Measurements from ENCODE around the gene AHNAK2.
"Not testable (repeated sequence)": the region's sequence is repeated elsewhere in the genome, so short reads cannot be mapped to it uniquely, and the experiment has no call there.

Gene AHNAK2

DNA sequence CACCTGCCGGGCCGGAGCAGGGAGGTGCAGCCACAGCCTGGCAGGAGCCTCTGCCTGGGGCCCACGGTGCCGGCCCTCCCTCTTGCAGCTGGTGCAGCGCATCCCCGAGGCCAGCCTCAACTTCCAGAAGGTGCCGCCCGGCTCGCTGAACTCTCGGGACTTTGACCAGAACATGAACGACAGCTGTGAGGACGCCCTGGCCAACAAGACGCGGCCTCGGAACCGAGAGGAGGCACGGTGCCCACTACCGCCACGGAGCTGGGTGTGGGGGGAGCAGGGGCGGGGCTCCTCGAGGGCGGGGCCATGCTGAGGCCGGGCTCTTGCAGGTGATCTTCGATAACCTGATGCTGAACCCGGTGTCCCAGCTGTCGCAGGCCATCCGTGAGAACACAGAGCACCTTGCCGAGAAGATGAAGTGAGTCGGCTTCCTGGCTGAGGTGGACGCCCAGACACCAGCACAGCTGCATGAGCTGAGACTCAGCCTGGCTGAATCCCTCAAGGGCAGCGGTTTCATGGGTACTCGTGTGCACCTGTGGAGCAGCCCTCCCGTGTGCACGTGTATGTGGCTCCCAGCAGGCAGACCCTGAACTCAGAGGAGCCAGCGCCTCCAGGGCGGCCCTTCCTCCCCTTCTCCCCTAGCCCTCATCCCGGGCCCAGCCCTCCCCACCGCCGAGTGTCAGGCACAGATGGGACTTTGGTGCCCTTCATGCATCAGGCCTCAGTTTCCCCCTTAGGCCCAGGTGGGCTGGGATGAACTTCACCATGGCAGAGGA lies 84.6 kb downstream of the AHNAK2 start:
- DNase-seq (ENCODE audit: low read depth): peak; percentile 2
- TF ChIP-seq, protein P1, sequence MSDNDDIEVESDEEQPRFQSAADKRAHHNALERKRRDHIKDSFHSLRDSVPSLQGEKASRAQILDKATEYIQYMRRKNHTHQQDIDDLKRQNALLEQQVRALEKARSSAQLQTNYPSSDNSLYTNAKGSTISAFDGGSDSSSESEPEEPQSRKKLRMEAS (IDR thresholded peaks at IDR 0.05; ENCODE audit: low read depth, low read length): no peak
- TF ChIP-seq MYC (IDR thresholded peaks at IDR 0.05; ENCODE audit: low read depth, low read length): no peak
- TF ChIP-seq, protein P2, sequence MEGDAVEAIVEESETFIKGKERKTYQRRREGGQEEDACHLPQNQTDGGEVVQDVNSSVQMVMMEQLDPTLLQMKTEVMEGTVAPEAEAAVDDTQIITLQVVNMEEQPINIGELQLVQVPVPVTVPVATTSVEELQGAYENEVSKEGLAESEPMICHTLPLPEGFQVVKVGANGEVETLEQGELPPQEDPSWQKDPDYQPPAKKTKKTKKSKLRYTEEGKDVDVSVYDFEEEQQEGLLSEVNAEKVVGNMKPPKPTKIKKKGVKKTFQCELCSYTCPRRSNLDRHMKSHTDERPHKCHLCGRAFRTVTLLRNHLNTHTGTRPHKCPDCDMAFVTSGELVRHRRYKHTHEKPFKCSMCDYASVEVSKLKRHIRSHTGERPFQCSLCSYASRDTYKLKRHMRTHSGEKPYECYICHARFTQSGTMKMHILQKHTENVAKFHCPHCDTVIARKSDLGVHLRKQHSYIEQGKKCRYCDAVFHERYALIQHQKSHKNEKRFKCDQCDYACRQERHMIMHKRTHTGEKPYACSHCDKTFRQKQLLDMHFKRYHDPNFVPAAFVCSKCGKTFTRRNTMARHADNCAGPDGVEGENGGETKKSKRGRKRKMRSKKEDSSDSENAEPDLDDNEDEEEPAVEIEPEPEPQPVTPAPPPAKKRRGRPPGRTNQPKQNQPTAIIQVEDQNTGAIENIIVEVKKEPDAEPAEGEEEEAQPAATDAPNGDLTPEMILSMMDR (IDR thresholded peaks at IDR 0.05; ENCODE audit: low read depth, low read length): no peak
- TF ChIP-seq POLR2A (IDR thresholded peaks at IDR 0.05; ENCODE audit: extremely low read depth, insufficient read length): no peak
- no peak overlapping the region for H3K4me3 ChIP-seq (ENCODE audit: low read depth, low read length)

DNA sequence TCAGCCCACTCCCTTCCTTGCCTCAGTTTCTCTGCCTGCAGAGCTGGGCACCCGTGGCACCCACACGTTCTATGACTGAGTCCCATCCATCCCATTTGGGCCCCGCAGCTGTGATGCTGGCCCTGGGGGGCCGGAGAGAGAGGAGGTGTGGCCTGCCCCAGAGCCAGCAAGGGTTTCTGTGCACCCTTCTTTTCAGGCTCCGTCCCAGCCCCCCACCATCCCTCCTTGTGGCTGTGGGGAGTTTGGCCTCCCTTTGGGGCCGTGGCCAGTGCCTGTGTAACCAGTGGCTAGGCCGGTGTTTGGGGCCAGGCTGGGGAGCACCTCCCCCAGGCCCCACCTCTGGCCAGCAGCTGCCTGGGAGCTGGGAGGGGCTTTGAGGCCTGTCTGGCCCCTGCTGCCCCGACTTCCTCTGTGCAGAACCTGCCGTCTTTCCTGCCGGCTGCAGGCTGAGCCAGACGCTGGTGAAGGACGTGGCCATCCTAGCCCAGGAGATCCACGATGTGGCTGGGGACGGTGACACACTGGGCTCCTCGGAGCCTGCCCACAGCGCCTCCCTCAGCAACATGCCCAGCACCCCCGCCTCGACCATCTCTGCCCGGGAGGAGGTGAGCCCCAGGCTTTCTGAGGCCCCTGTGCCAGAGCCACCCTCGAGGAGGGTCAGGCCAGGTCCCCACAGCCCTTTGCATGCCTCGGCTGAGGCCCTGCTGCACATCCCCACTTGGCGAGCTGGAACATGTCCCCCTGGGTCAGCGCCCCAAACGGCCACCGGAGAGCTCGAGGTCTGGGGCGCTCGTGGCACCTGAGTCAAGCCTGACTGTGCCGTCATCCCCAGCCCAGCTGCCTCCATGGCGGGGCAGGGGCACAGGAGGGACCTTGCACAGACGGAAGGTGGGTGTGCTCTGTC lies 85.4 kb downstream of the AHNAK2 start:
- no peak overlapping the region for H3K4me3 ChIP-seq (ENCODE audit: low read depth, low read length)
- TF ChIP-seq MYC (IDR thresholded peaks at IDR 0.05; ENCODE audit: low read depth, low read length): no peak
- DNase-seq (ENCODE audit: low read depth): peak; percentile 18

DNA sequence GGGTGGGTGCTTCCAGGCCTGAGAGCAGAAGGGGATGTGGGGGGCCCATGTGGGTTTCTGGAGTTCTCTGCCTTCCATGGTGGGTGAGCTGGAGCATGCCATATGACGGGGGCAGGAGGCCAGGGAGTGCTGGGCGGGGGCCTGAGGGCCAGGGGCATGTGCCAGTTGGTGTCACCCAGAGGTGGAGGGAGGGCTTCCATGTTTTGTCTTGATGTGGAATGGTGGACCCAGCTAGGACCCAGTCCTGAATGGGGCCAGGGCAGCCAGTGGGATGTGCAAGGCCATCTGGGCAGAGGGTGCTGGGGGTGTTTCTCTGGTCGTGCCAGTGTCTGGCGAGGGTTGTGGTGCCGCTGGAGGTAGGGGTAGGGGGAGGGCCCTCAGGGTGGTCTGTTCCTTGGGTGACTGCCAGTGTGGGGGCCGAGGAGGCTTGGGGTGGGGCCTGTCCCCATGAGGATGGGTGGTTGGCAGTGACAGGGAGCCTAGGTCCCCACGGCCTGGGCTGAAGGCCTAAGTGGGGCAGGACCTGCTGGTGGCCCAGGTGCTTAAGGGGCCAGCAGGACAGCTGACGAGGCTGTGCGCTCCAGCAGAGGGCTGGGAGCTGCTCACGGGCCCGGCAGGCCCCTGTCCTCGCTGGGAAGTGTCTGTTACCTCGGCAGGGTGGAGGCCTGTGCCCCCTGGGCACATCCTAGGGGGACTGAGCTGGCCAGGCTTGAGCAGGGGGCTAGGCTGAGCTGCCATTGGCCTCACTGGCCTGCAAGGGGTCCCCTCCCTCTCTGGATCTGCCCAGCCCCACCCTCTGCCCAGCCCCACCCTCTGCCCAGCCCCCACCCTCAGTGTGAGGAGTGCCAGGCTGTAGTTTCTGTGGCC lies 86.3 kb downstream of the AHNAK2 start:
- peak; percentile 2 for DNase-seq (ENCODE audit: low read depth)
- H3K4me3 ChIP-seq (ENCODE audit: low read depth, low read length): no peak overlapping the region
- no peak for TF ChIP-seq POLR2A (IDR thresholded peaks at IDR 0.05; ENCODE audit: extremely low read depth, insufficient read length)
- TF ChIP-seq MYC (IDR thresholded peaks at IDR 0.05; ENCODE audit: low read depth, low read length): no peak
- TF ChIP-seq, protein P1 (IDR thresholded peaks at IDR 0.05; ENCODE audit: low read depth, low read length): no peak
- TF ChIP-seq, protein P2 (IDR thresholded peaks at IDR 0.05; ENCODE audit: low read depth, low read length): no peak

DNA sequence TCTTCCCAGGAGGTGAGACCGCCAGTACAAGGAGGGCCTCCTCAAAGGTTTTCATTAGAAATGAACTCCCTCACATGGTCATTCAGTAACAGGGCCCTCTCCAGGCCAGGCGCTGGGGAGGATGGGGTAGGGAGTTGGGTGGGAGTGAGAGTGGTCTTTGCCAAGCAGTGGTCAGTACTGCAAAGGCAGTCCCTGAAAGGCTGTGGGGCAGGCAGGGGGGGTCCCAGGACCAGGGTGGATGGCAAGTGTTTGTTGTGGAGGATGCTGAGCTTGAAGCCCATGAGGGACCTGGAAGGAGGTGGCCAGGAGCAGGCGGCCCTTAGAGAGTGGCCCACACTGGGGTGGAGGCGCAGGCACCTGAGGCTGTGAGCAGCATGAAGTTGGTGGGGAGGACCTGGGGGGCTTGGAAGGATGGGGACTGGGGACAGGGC lies 87.0 kb downstream of the AHNAK2 start:
- DNase-seq (ENCODE audit: low read depth): peak; percentile 1
- TF ChIP-seq MYC (IDR thresholded peaks at IDR 0.05; ENCODE audit: low read depth, low read length) (no peak), POLR2A (IDR thresholded peaks at IDR 0.05; ENCODE audit: extremely low read depth, insufficient read length) (no peak)
- TF ChIP-seq, protein P2 (IDR thresholded peaks at IDR 0.05; ENCODE audit: low read depth, low read length): no peak
- TF ChIP-seq, protein P1 (IDR thresholded peaks at IDR 0.05; ENCODE audit: low read depth, low read length): no peak

DNA sequence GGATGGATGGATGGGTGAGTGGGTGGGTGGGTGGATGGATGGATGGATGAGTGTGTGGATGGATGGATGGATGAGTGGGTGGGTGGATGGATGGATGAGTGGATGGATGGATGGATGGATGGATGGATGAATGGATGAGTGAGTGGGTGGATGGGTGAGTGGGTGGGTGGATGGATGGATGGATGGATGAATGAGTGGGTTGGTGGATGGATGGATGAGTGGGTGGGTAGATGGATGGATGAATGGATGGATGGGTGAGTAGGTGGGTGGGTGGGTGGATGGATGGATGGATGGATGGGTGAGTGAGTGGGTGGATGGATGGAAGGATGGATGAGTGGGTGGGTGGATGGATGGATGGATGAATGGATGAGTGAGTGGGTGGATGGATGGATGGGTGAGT lies 87.9 kb downstream of the AHNAK2 start:
- H3K4me3 ChIP-seq (ENCODE audit: low read depth, low read length); DNase-seq (ENCODE audit: low read depth): not testable (repeated sequence)

More for the DNA sequence above, 87.0 kb downstream of the AHNAK2 start:
- no peak overlapping the region for H3K4me3 ChIP-seq (ENCODE audit: low read depth, low read length)

DNA sequence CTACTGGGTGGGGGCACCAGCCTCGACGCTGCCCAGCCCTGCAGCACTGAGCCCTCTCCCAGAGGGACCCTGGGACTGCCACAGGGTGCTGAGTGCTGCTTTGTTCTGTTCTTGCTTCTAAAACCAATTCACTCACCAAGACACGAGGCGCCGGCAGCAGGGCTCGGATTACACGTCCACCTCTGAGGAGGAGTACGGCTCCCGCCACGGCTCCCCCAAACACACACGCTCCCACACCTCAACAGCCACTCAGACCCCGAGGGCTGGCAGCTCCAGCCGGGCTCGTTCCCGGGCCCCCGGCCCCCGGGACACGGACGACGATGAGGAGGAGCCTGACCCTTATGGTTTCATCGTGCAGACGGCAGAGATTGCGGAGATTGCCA lies 88.8 kb downstream of the AHNAK2 start:
- no peak overlapping the region for H3K4me3 ChIP-seq (ENCODE audit: low read depth, low read length)
- TF ChIP-seq MYC (IDR thresholded peaks at IDR 0.05; ENCODE audit: low read depth, low read length) (no peak), POLR2A (IDR thresholded peaks at IDR 0.05; ENCODE audit: extremely low read depth, insufficient read length) (no peak)
- TF ChIP-seq, protein P1 (IDR thresholded peaks at IDR 0.05; ENCODE audit: low read depth, low read length): no peak
- TF ChIP-seq, protein P2 (IDR thresholded peaks at IDR 0.05; ENCODE audit: low read depth, low read length): no peak
- DNase-seq (ENCODE audit: low read depth): no peak

All from NB4 (cell line).